ENCODE results near the gene PRRX2.
"Not testable (repeated sequence)": the region's sequence is repeated elsewhere in the genome, so short reads cannot be mapped to it uniquely, and the experiment has no call there.

PRRX2 gene

DNA sequence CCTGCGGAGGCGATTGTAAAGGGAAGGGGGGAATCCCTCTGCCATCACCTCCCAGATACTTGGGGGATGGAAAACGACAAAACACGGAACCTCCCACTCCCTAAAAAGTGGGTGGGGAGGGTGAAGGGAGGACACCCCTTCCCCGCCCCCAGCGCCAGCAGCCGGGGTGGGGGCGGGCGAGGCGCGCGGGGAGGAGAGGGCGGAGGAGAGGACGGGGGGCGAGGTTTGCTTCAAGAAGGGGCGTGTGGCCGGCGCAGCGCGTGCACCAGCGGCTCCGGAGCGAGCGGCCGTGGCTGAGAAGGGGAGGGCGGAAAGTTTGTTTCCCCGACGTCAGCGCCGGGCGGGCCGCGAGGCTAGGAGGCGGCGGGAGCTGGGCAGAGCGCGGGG lies at the start of gene PRRX2:
Gene PRRX2 (plus strand): TSS at position 259 of the 387 bp plus-strand sequence. CDS start 221 bp downstream, outside the sequence.
- DNase-seq = no peak

- DNase-seq = no peak
These were observed 48.3 kb upstream of the PRRX2 start for GRCh38 chr9:129617167-129617566.

- DNase-seq = no peak
These were observed 45.4 kb upstream of the PRRX2 start for GRCh38 chr9:129619787-129620668.

- no peak for DNase-seq
These were observed 44.7 kb upstream of the PRRX2 start, which contains the start of gene C9orf50 for GRCh38 chr9:129620669-129621295. C9orf50 (minus strand) TSS chr9:129621101; CDS start chr9:129620574, 527 bp downstream.

GRCh38 chr9:129623331-129623730 lies 42.1 kb upstream of the PRRX2 start:
- DNase-seq = no peak

- peak; percentile 57 for DNase-seq
These were observed 41.2 kb upstream of the PRRX2 start for GRCh38 chr9:129624168-129624759.

DNA sequence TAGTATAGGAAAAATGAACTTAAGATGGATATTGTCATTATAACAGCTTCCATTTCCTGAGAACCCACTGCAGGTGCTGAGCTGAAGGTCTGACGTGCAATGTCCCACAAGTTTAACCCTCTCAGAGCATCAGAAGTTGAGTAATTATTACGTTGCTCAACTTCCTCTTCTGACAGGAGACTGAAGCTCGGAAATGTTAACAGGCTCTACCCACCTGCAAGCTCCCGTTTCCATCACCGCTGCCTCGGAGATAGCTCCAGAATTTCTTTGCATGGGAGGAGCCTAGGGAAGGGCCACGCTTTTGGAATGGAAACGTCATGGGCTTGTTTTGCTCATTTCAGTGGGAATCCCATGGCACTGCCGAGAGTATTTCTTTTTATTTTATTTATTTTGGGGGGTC lies 40.5 kb upstream of the PRRX2 start:
- no peak for DNase-seq

- peak; percentile 40 for DNase-seq
These were observed 39.3 kb upstream of the PRRX2 start, which contains the start of gene NTMT1 for GRCh38 chr9:129626079-129626624. NTMT1 (plus strand) TSS chr9:129626163; CDS start chr9:129632704, 6,541 bp downstream.

GRCh38 chr9:129626625-129627284 lies 38.7 kb upstream of the PRRX2 start:
- DNase-seq = no peak

GRCh38 chr9:129627556-129628440 lies 37.6 kb upstream of the PRRX2 start:
- DNase-seq = no peak

DNA sequence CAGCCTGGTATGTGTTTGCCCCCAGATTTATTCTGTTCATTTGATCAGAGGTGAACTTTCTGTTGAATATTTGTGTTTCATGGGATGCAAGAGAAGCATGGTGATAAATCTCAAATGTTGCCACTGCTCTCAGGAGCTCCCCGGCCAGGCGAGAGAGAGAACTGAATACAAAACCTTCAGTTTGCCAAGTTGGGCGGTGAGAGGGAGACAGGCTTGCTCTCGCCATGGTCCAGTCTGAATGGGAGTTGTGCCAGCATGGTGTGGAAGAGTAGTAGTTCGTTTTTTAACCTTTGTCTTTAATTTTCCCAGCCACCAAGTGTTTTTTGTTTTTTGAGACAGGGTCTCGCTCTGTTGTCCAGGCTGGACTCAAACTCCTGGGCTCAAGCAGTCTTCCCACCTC lies 36.7 kb upstream of the PRRX2 start:
- no peak for DNase-seq

GRCh38 chr9:129629251-129629820 lies 36.1 kb upstream of the PRRX2 start:
- DNase-seq = no peak

DNA sequence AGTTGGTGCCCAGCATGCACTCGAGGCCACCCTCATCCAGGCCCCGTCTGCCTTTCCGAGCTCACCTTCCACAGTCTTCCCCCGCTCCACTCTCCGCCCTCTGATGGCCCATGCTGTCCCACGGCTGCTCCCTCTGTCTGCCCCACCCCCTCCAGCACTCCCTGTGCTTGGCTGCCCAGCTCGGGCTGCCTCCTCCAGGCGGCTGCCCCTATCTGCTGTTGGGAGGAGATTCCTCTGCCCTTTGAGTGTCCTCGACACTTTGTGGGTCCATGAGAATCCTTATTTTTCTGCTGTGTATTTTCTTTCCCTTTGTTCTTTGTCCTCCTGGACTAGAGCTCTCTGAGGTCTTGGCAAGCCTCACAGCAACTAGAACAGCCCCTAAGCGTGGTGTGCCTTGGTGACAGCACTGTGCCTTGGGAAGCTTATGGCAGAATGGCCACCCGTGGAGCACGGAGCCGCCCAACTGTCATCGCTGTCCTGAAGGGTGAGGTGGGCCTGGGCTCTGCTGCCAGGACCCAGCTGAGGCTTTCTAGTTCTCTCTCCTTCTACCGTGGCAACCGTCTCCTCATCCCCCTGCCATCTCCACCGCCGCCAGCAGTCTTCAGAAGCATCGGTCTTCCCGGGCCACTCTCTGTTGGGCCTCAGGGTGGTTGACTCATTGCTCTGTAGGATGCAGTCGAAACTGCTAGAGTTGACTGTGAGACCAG lies 34.3 kb upstream of the PRRX2 start:
- no peak for DNase-seq

DNA sequence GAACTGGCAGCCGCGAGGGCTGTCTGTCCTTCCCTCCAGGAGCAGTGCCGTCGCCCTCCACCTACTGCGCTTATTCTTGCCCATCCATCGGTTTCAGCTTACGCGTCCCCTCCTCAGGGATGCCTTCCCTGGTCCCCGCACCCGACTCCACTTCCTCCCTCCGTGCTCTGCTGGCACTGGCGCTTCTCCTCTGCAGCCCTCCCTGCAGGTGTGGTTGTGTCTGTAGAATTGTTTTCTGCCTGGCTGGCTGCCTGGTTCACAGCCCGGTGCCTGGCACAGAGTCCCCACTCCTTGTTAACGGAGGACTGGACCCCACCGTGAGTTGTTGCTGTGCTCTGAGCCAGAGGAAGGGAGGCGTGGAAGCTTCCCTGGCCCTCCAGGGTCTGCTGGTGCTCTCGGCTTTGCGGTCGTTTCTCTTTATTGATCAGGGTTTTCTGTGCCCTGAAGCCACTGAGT lies 33.7 kb upstream of the PRRX2 start:
- DNase-seq = no peak

- no peak for DNase-seq
These were observed 33.0 kb upstream of the PRRX2 start for GRCh38 chr9:129632460-129632859.

GRCh38 chr9:129633207-129633606 lies 32.2 kb upstream of the PRRX2 start:
- no peak for DNase-seq

DNA sequence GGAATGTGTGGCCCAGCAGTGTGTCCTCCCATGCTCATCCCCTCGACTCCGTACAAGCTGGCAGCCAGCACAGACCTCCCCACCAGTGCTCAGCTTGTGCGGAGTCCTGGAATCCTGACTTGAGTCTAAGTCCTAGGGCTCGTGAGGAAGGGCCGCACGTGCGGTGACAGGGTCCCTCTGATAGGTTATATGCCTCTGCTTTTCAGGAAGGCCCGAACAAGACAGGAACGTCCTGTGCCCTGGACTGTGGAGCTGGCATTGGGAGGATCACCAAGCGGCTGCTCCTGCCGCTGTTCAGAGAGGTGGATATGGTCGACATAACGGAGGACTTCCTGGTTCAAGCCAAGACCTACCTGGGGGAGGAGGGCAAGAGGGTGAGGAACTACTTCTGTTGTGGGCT lies 31.6 kb upstream of the PRRX2 start:
- no peak for DNase-seq

DNA sequence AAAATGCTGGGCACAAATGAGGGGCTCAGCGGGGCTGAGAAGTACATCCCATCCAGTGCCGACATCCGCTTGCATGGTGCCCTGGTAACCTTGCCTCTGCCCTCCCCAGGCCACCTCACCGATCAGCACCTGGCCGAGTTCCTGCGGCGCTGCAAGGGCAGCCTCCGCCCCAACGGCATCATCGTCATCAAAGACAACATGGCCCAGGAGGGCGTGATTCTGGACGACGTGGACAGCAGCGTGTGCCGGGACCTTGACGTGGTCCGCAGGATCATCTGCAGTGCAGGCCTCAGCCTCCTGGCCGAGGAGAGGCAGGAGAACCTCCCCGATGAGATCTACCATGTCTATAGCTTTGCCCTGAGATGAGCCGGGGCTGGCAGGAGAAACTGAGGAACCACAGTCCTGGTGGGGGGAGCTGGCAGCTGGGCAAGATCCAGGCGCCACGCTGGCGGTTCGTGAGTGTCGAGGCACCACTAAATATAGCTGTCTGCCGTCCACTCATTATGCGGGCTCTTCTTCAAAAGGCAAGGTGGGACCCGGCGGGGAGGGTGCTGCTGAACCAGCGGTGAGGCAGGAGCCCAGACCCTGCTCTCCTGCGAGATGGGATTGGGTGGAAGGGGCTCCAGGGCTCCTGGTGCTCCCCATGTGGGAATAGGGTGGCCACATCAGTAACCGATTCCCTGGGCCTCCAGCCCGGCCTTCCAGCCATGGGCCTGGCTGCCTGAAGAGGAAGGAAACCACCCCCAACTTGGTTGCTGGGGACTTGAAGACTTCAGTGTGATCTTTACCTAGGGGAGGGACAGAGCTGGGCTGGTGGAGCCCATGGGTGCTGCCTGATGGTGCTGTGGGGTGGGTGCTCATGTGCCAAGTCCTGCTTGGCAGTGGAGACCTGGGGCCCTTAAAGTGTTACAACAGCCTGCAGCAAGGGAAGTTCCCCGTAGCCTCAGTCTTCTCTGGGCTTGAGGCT lies 30.1 kb upstream of the PRRX2 start:
- DNase-seq = no peak

DNA sequence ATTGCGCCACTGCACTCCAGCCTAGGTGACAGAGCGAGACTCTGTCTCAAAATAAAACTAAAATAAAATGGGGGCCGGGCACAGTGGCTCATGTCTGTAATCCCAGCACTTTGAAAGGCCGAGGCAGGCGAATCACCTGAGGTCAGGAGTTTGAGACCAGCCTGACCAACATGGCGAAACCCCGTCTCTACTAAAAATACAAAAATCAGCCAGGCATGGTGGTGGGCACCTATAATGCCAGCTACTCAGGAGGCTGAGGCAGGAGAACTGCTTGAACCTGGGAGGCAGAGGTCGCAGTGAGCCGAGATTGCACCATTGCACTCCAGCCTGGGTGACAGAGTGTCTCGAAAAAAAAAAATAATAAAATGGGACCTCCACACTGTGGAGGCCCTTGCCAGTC lies 29.1 kb upstream of the PRRX2 start:
- not testable (repeated sequence) for DNase-seq
